Right ventricle myocardium superior (tissue), 1 donor: Measurements from ENCODE around the gene TLNRD1. TPM values are rescaled to one million over a fixed set of nuclear protein-coding genes. Genes with fewer than 3 reads are reported as not detected.

ENCODE experiments used
- ATAC-seq: fragments of 200-7000 bp; cut with Tn5 transposase; one replicate; pipeline ENCODE4 v1.9.1; 2020; ENCODE audit warnings: mild to moderate bottlenecking; ENCODE audit not compliant: poor library complexity
- DNase-seq: peaks from one replicate; pipeline ENCODE4 v3.0.0-alpha.2; 2020
- intact Hi-C: fragments of 100-400 bp; cut with DNase I; formaldehyde crosslinking; loops from one replicate; pipeline ENCODE4 v1.11.2; 2022
- total RNA-seq: library from RNA; stranded (reverse); fragmentation: NEBNext Ultra II Directional; extraction: Animal tissue kit (Norgen Biotek cat#: 25700); gene quantifications from one replicate; pipeline ENCODE4 v1.2.1, GENCODE V29; 2021
- donor health status: DM: no; HTN: yes; CAD: no; lungs with severe emphysema.

Gene TLNRD1
- total RNA-seq, 1 donor from 2014 or later, result 6.1 TPM

- ATAC-seq (peak; percentile 77), DNase-seq (no peak)
- intact Hi-C loops, result no loop called here
Observed at GRCh38 chr15:81016489-81017068, 15.9 kb downstream of the TLNRD1 start.

GRCh38 chr15:81018197-81018596, 17.5 kb downstream of the TLNRD1 start:
- ATAC-seq (no peak), DNase-seq (no peak)
- intact Hi-C loops, result no loop called here

- intact Hi-C loops, result no loop called here
- ATAC-seq (no peak), DNase-seq (no peak)
Observed at GRCh38 chr15:81021321-81021720, 20.6 kb downstream of the TLNRD1 start.

GRCh38 chr15:81023483-81024264, 23.0 kb downstream of the TLNRD1 start:
- ATAC-seq (peak; percentile 96), DNase-seq (peak; percentile 88)
- intact Hi-C loops, result no loop called here

DNA sequence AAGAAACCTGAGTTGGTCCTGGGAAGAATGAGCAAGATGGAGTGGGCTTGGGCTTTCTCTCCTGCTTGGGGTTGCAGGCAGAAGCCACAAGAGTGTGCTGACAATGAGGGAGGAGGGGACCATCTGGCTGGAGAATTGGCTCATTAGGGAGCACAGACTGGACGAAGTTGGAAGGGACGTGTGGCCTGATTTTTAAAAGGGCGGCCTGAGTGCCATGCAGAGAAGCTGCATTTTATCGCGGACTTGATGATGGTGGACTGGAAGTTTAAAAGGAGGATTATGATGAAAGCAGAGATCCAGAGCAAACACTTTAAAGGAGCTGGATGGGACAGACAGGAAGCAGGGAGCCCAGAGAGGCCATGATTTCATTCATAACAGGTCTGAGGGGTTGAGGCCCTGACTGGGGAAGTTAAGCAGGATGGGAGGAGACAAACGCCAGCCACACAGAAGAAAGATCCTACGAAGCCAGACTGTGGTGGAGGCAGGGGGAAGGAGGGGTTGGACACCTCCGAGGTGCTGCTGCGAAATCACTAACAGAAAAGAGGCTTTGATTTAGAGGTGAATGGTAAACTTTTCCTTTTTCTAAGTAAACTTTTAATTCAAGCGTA, 23.6 kb downstream of the TLNRD1 start:
- peak; percentile 28 for ATAC-seq
- intact Hi-C loops, result no loop called here
- DNase-seq, result no peak

GRCh38 chr15:81024936-81025335, 24.2 kb downstream of the TLNRD1 start:
- ATAC-seq (no peak), DNase-seq (no peak)
- intact Hi-C loops, result no loop called here

DNA sequence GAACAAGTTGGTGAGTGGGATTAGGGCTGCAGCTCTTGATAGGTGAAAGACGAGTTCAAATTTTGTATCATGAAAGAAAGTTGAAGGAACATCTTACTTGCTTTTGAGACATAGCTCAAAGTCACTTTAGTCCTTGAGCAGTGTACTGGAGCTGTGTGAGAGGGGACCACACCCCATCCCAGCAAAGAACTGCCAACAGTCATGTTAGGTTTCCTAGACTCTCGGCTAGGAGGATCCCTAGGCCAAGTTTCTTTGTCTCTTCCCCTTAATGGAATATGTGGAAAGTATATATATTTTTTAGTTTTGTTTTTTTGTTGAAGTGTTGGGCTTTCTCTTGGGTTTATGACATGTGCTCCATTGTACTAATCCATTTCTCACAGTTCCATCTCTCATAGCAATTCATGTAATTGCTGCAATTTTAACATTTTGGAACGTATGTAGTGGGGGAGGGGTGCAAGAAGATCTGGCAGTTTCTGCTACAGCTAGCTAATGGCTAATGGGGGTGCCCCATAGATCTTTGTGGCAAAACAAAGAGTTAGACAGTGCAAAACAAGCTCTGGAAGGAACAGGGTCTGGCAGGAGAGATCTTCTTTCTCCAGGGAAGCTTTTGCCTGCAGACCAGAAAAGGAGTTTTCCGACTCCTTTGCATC, 25.1 kb downstream of the TLNRD1 start:
- no peak for ATAC-seq
- intact Hi-C loops, result no loop called here
- no peak for DNase-seq

DNA sequence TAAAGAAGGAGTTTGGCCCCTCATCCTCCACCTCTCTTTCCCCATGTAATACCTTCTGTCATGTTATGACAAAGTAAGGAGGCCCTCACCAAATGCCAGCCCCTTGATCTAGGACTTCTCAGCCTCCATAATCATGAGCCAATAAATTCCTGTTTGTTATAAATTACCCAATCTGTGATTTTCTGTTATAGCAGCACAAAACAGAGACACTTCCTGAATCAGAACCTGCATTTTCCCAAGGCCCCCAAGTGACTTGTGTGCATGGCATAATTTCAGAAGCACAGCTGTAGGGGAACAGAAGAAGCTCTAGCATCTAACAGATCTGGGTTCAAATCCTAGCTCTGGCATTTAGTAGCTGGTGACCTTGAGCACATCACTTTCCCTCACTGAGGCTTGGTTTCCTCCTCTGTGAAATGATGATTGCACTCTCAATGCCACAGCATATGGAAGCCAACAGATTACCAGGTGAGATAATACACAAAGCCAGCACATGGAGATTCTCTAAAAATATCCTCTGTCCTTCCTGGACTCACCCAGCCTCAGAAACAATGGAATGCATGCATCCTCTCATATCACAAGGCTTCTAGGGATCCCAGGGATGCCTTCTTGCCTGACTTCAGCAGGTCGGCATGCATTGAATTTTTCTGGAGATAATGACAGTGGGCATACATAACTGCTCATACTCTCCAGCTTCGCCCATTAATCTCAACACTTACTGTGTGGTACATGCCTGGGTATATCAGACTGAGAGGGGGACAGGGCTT, 26.3 kb downstream of the TLNRD1 start:
- intact Hi-C loops, result no loop called here
- no peak for DNase-seq
- no peak for ATAC-seq

- no peak for DNase-seq
- intact Hi-C loops, result no loop called here
- ATAC-seq, result peak; percentile 46
Observed at GRCh38 chr15:81029414-81030300, 28.9 kb downstream of the TLNRD1 start.

DNA sequence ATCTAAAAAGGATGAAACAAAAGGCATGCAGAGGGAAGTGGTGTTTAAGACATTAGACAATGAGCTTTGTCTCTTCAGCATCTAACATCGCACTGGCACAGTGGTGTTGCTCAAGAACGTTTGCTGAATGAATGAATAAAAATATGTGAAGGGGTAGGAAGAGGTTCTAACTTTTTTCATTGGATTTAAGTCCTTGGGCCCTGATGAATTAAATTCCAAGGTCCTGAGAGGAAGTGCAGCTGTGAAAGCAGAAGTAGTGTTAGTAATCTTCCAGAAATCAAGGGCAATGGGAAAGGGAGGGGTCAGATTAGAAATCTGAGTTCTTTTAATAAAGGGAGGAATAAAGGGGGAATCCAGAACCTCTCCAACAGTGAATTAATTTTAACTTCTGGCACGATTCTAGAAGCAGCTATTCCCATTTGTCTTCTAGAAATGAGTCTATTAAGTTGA, 29.6 kb downstream of the TLNRD1 start:
- intact Hi-C loops, result no loop called here
- peak; percentile 15 for ATAC-seq
- DNase-seq, result no peak

GRCh38 chr15:81031203-81031602, 30.5 kb downstream of the TLNRD1 start:
- DNase-seq (no peak), ATAC-seq (no peak)
- intact Hi-C loops, result no loop called here

DNA sequence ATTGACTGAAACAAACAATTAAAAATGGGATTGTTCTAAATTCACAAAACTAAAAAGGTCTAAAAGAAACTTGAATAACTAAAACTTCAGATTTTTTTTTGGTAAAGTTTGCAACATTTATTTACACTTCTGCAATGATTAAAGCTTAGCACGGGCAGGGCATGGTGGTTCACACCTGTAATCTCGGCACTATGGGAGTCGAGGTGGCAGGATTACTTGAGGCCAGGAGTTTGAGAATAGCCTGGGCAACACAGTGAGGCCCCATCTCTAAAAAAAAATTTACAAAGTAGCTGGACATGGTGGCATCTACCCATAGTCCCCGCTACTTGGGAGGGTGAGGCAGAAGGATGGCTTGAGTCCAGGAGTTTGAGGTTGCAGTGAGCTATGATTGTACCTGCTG, 31.6 kb downstream of the TLNRD1 start:
- ATAC-seq, result no peak
- intact Hi-C loops, result no loop called here
- no peak for DNase-seq

DNA sequence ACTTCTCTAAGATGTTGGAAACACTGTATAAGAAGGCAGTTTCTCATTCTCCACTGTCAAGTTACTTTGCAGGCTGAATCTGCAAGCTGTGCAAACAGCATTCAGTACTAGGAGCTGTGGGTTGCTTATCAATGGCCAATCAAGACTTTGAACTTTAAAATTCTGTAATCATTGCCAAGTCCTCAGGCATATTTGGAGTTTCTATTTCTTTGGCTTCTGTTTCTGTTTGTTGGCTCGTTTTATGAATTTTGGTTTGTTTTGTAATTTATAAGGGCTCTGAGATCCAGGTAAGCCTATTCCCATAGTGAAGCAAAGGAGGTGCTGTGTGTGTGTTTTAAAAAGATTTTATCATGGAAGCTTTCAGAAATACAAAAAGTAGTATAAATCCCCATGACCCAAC, 32.1 kb downstream of the TLNRD1 start:
- ATAC-seq (no peak), DNase-seq (no peak)
- intact Hi-C loops, result no loop called here

DNA sequence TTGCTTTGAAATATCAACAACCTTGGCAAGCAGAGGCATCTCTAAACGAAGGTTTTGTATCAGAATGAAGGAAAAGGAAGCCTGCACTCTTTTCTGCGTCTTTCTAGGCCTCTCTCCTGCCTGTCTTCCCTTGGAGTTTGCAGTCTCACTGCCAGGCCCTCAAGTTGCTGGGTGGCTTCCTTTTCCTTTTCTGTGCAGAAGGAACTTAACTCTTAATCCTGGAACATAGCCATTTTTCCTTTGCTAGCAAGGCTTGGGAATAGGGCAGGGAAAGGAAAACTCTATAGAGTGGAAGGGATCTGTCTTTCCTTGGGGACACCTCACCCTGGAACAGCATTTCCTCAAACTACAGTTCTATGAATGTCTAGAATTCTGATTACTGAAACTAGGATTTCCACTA, 32.8 kb downstream of the TLNRD1 start:
- ATAC-seq (no peak), DNase-seq (no peak)
- intact Hi-C loops, result no loop called here

DNA sequence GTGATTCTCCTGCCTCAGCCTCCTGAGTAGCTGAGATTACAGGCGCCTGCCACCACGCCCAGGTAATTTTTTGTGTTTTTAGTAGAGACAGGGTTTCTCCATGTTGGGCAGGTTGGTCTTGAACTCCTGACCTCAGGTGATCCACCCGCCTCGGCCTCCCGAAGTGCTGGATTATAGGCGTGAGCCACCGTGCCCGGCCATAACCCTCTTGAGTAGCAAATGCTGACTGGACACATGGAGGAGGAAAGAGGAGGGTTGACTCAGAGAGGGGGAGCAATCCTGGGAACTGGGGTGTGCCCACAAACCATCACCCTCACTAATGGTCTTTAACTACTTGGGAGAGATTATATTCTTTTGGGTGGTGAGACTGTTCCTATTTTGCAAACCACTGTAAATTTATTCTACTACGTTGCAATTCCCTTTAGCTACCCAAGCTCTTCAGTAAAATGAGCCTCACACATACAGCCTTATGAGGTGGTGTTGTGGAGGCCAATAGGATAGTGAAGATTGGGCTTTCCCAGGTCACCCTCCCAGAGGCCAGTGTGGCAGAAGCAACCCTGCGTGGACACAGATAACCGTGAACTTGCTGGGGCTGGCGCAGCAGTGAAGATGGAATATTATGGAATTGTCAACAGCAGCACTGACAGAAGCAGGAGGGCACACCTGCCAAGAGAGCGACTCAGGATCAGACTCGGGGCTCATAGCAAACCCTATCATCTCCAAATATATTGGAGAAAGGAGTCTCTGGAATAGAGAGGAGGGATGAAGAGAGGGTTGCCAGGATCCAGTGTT, 37.4 kb downstream of the TLNRD1 start:
- intact Hi-C loops, result no loop called here
- ATAC-seq (no peak), DNase-seq (no peak)

- ATAC-seq, result peak; percentile 34
- intact Hi-C loops, result no loop called here
- DNase-seq, result no peak
Observed at GRCh38 chr15:81038975-81039607, 38.4 kb downstream of the TLNRD1 start.

DNA sequence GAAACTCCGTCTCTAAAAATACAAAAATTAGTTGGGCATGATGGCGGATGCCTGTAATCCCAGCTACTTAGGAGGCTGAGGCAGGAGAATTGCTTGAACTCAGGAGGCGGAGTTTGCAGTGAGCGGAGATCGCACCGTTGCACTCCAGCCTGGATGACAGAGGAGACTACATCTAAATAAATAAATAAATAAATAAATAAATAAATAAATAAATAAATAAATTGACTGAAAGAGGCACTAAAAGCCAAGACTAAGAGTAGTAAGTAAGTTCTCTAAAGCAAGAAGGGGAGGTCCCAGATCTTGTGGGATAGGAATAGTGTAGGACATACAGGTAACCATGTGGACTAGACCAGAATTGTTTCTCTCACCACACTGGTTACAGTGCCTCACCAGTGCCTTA, 40.0 kb downstream of the TLNRD1 start:
- ATAC-seq (no peak), DNase-seq (no peak)
- intact Hi-C loops, result no loop called here
